ENCODE measurements around the gene ITPKB.

GRCh38 chr1:226598455-226598849, 140.6 kb downstream of the ITPKB start:
- no peak for TF ChIP-seq CTCF (IDR thresholded peaks at IDR 0.05)
- TF ChIP-seq POLR2A (IDR thresholded peaks at IDR 0.05) = no peak
- no peak for TF ChIP-seq EP300 (IDR thresholded peaks at IDR 0.05)

All from ovary (tissue), 3 donors.